GM12873 (cell line): ENCODE results near the gene RANGRF.

Experiments
- TF ChIP-seq, protein P1 (sequence below): IDR thresholded peaks from 2 replicates; pipeline ENCODE4 v1.5.1; 2012; ENCODE audit warnings: low read depth, mild to moderate bottlenecking, moderate library complexity, low read length, control low read depth; ENCODE audit not compliant: insufficient read depth; ENCODE audit errors: missing control alignments

RANGRF gene

DNA sequence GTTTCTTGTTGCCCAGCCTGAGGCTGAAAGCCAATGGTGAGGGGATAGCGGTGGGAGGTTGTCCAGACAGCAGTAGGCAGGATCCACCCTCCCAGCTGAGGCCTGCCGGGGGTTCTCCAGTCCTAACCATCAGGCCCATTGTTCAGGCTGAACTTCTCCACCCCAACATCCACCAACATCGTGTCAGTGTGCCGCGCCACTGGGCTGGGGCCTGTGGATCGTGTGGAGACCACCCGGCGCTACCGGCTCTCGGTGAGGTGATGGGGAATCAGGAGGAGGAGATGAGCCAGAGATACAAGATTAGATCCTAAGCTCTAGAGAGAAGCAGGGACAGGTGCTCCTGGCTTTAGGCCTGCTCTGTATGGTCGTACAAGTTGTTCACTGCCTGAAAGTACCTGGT is 33.6 kb upstream of the RANGRF start:
- TF ChIP-seq, protein P1, sequence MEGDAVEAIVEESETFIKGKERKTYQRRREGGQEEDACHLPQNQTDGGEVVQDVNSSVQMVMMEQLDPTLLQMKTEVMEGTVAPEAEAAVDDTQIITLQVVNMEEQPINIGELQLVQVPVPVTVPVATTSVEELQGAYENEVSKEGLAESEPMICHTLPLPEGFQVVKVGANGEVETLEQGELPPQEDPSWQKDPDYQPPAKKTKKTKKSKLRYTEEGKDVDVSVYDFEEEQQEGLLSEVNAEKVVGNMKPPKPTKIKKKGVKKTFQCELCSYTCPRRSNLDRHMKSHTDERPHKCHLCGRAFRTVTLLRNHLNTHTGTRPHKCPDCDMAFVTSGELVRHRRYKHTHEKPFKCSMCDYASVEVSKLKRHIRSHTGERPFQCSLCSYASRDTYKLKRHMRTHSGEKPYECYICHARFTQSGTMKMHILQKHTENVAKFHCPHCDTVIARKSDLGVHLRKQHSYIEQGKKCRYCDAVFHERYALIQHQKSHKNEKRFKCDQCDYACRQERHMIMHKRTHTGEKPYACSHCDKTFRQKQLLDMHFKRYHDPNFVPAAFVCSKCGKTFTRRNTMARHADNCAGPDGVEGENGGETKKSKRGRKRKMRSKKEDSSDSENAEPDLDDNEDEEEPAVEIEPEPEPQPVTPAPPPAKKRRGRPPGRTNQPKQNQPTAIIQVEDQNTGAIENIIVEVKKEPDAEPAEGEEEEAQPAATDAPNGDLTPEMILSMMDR, result no peak

DNA sequence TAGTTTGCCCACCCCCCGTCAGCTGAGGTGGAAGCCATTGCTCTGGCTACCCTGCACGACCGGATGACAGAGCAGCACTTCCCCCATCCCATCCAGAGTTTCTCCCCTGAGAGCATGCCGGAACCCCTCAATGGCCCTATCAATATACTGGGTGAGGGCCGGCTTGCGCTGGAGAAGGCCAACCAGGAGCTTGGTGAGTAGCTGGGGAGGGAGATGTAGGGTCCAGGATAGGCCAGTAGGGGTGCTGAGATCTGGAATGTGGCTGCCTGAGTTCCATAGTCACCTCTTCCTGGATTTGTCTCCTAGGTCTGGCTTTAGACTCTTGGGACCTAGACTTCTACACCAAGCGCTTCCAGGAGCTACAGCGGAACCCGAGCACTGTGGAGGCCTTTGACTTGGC is 33.0 kb upstream of the RANGRF start:
- TF ChIP-seq, protein P1, result peak; percentile 20

DNA sequence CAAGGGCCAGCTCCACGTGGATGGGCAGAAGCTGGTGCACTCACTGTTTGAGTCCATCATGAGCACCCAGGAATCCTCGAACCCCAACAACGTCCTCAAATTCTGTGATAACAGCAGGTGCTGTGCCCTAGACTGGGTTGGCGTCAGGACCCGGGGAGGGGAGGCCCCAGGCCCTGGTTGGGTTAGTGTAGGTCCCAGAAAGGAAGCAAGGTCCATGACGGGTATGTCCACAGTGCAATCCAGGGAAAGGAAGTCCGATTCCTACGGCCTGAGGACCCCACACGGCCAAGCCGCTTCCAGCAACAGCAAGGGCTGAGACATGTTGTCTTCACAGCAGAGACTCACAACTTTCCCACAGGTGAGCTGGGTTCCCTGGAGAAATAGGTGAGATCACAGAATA is 32.2 kb upstream of the RANGRF start:
- TF ChIP-seq, protein P1, result no peak

DNA sequence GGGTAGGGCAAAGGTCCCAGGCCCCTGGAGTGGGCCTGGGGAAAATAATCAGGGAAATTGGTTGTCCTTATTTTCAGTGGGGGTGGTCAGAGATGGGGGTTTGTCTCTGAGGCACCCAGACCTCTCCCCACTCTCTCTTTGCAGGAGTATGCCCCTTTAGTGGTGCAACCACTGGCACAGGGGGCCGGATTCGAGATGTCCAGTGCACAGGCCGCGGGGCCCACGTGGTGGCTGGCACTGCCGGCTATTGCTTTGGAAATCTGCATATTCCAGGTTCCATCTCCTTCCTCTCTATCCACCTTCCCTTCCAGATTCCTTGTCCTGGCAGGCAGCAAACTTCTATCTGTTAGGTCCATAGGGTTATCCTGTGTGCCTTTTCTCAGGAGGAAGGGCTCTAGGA is 31.8 kb upstream of the RANGRF start:
- TF ChIP-seq, protein P1, result no peak

DNA sequence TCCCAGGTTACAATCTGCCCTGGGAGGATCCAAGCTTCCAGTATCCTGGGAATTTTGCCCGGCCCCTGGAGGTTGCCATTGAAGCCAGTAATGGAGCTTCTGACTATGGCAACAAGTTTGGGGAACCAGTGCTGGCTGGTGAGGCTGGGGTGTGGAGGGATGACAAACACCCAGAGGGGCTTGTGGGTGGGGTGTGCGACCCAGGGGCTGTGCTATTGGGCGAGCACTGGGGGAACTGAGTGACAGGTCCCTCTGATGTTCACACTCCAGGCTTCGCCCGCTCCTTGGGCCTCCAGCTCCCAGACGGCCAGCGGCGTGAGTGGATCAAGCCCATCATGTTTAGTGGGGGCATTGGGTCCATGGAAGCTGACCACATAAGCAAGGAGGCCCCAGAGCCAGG is 30.7 kb upstream of the RANGRF start:
- TF ChIP-seq, protein P1, result no peak

DNA sequence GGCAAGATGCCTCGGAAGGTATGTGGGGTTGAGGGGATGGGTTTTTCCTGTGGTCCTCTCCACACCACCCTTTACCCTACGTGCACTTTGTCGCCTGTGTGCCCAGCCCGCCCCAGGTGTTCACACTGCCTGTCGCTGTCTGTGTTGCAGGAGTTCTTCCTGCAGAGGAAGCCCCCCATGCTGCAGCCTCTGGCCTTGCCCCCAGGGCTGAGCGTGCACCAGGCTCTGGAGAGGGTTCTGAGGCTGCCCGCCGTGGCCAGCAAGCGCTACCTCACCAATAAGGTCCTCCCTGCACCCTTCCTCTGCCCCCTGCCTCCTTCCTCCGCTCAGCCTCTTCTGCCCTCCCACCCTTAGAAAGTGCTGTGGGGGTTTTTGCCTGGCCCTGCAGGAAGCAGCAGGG is 24.1 kb upstream of the RANGRF start:
- TF ChIP-seq, protein P1, result no peak

DNA sequence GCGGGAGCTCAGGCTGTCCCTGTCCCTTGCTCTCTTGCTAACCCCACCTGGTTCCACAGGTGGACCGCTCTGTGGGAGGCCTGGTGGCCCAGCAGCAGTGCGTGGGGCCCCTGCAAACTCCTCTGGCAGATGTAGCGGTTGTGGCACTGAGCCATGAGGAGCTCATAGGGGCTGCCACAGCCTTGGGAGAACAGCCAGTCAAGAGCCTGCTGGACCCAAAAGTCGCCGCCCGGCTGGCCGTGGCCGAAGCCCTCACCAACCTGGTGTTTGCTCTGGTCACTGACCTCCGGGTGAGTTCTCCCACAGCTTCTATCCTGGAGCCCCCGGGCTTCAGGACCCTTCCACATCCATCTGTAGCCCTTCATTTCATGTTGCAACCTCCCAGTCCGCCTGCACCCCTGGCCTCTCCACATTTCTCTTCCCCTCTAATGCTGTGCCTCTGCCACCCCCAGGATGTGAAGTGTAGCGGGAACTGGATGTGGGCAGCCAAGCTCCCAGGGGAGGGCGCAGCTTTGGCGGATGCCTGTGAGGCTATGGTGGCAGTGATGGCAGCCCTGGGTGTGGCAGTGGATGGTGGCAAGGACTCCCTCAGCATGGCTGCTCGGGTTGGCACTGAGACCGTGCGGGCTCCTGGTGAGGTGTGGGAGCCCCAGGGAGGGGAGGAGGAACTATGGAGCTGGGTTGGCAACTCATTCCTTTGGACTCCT is 23.5 kb upstream of the RANGRF start:
- TF ChIP-seq, protein P1, result no peak
